Karpas-422 (cell line): Measurements from ENCODE around the gene SNX27. TPM values are rescaled to one million over a fixed set of nuclear protein-coding genes. Genes with fewer than 3 reads are reported as not detected.
"Not testable (repeated sequence)": the region's sequence is repeated elsewhere in the genome, so short reads cannot be mapped to it uniquely, and the experiment has no call there.

Experiments used
- DNase-seq: peaks from one replicate; pipeline ENCODE4 v3.0.0-alpha.2; 2015
- H2AFZ ChIP-seq: fragments of 200-600 bp; sonication (generic); 2 replicates; pipeline ENCODE4 v1.6.1; 2014; ENCODE audit warnings: antibody characterized with exemption, low read length, mixed read lengths
- H3K27ac ChIP-seq: fragments of 200-600 bp; sonication (generic); 2 replicates; pipeline ENCODE4 v1.5.1; 2014; ENCODE audit warnings: mild to moderate bottlenecking, low read length, moderate library complexity
- H3K27me3 ChIP-seq: fragments of 200-600 bp; sonication (generic); 2 replicates; pipeline ENCODE4 v1.6.1; 2014; ENCODE audit warnings: low read length, mixed read lengths
- H3K36me3 ChIP-seq: fragments of 200-600 bp; sonication (generic); 2 replicates; pipeline ENCODE4 v1.6.1; 2014; ENCODE audit warnings: low read length, mixed read lengths; ENCODE audit not compliant: insufficient read depth
- H3K4me1 ChIP-seq: fragments of 200-600 bp; sonication (generic); 2 replicates; pipeline ENCODE4 v1.6.1; 2014; ENCODE audit warnings: mild to moderate bottlenecking, low read length, mixed read lengths
- H3K4me2 ChIP-seq: fragments of 200-600 bp; sonication (generic); 2 replicates; pipeline ENCODE4 v1.6.1; 2014; ENCODE audit warnings: low read length, low read depth, mild to moderate bottlenecking; ENCODE audit not compliant: poor library complexity, severe bottlenecking
- H3K4me3 ChIP-seq: fragments of 200-600 bp; sonication (generic); 2 replicates; pipeline ENCODE4 v1.5.1; 2014; ENCODE audit warnings: mild to moderate bottlenecking, antibody characterized with exemption, low read length, mixed read lengths
- H3K79me2 ChIP-seq: fragments of 200-600 bp; sonication (generic); 2 replicates; pipeline ENCODE4 v1.6.1; 2014; ENCODE audit warnings: mild to moderate bottlenecking, low read length, mixed read lengths
- H3K9ac ChIP-seq: fragments of 200-600 bp; sonication (generic); 2 replicates; pipeline ENCODE4 v1.6.0; 2014; ENCODE audit warnings: low read length
- H3K9me2 ChIP-seq: fragments of 200-600 bp; sonication (generic), shearing (Covaris generic); replicated peaks from 2 replicates; pipeline ENCODE4 v1.6.0; 2014; ENCODE audit warnings: mild to moderate bottlenecking, low read length, moderate library complexity; ENCODE audit not compliant: insufficient read depth
- H3K9me3 ChIP-seq: fragments of 300-700, 200-600 bp; sonication (generic); 2 replicates; pipeline ENCODE4 v1.6.1; 2014; ENCODE audit warnings: low read length, mixed read lengths
- H4K20me1 ChIP-seq: fragments of 200-600 bp; sonication (generic); 2 replicates; pipeline ENCODE4 v1.6.1; 2014; ENCODE audit warnings: mild to moderate bottlenecking, antibody characterized with exemption, low read length, low read depth; ENCODE audit not compliant: insufficient read depth
- total RNA-seq: library from RNA; depleted of rRNA; stranded (reverse); fragments of >200 nt; shearing (Covaris generic); gene quantifications from 2 replicates; pipeline ENCODE4 v1.2.3, GENCODE V29; 2014; ENCODE audit warnings: low replicate concordance

SNX27 gene
- total RNA-seq, 1 experiment from 2014 or later: 40.4 TPM

GRCh38 chr1:151723726-151724370 lies 112.0 kb downstream of the SNX27 start:
- H3K9ac ChIP-seq: no peak overlapping the region
- H3K36me3 ChIP-seq: no peaks in the 10 kb centered on the region
- H2AFZ ChIP-seq: no peak overlapping the region
- H3K9me2 ChIP-seq: no peaks in the 10 kb centered on the region
- no peak for DNase-seq
- H3K9me3 ChIP-seq: no peaks in the 10 kb centered on the region
- no peaks in the 10 kb centered on the region for H4K20me1 ChIP-seq
- H3K27me3 ChIP-seq: no peaks in the 10 kb centered on the region
- H3K4me2 ChIP-seq: no peak overlapping the region
- H3K79me2 ChIP-seq: no peaks in the 10 kb centered on the region
- no peak overlapping the region for H3K27ac ChIP-seq
- H3K4me3 ChIP-seq: no peak overlapping the region
- H3K4me1 ChIP-seq: peaks cover 18% of the 10 kb centered on the region

GRCh38 chr1:151728151-151729054 lies 116.6 kb downstream of the SNX27 start:
- no peaks in the 10 kb centered on the region for H4K20me1 ChIP-seq
- H3K36me3 ChIP-seq: no peaks in the 10 kb centered on the region
- H3K9me3 ChIP-seq: no peaks in the 10 kb centered on the region
- H3K4me3 ChIP-seq: no peak overlapping the region
- H3K4me2 ChIP-seq: no peak overlapping the region
- no peaks in the 10 kb centered on the region for H3K79me2 ChIP-seq
- no peaks in the 10 kb centered on the region for H3K27me3 ChIP-seq
- DNase-seq: no peak
- H3K9ac ChIP-seq: no peak overlapping the region
- H3K4me1 ChIP-seq: no peaks in the 10 kb centered on the region
- H2AFZ ChIP-seq: no peak overlapping the region
- no peaks in the 10 kb centered on the region for H3K9me2 ChIP-seq
- H3K27ac ChIP-seq: no peak overlapping the region

GRCh38 chr1:151729157-151729965 lies 117.5 kb downstream of the SNX27 start:
- no peaks in the 10 kb centered on the region for H3K36me3 ChIP-seq
- no peaks in the 10 kb centered on the region for H3K4me1 ChIP-seq
- H3K27ac ChIP-seq: no peak overlapping the region
- H2AFZ ChIP-seq: no peak overlapping the region
- no peaks in the 10 kb centered on the region for H3K9me2 ChIP-seq
- no peak overlapping the region for H3K4me3 ChIP-seq
- no peak for DNase-seq
- H3K4me2 ChIP-seq: no peak overlapping the region
- H3K9me3 ChIP-seq: no peaks in the 10 kb centered on the region
- H3K27me3 ChIP-seq: no peaks in the 10 kb centered on the region
- no peaks in the 10 kb centered on the region for H3K79me2 ChIP-seq
- no peaks in the 10 kb centered on the region for H4K20me1 ChIP-seq
- H3K9ac ChIP-seq: no peak overlapping the region

GRCh38 chr1:151729966-151730291 lies 118.1 kb downstream of the SNX27 start:
- Histone ChIP-seq H3K9me2 (no peaks in the 10 kb centered on the region), H4K20me1 (no peaks in the 10 kb centered on the region), H3K27ac (no peak overlapping the region), H2AFZ (no peak overlapping the region), H3K4me2 (no peak overlapping the region), H3K4me3 (no peak overlapping the region), H3K9me3 (no peaks in the 10 kb centered on the region), H3K36me3 (no peaks in the 10 kb centered on the region), H3K9ac (no peak overlapping the region), H3K4me1 (no peaks in the 10 kb centered on the region), H3K27me3 (no peaks in the 10 kb centered on the region), H3K79me2 (no peaks in the 10 kb centered on the region)
- no peak for DNase-seq

GRCh38 chr1:151733126-151733525 lies 121.3 kb downstream of the SNX27 start:
- Histone ChIP-seq H3K4me2 (no peak overlapping the region), H3K9me3 (peaks cover 7% of the 10 kb centered on the region), H4K20me1 (no peaks in the 10 kb centered on the region), H3K4me1 (no peaks in the 10 kb centered on the region), H3K27me3 (no peaks in the 10 kb centered on the region), H3K36me3 (no peaks in the 10 kb centered on the region), H3K4me3 (no peak overlapping the region), H3K9ac (no peak overlapping the region), H3K79me2 (no peaks in the 10 kb centered on the region), H3K27ac (no peak overlapping the region), H3K9me2 (no peaks in the 10 kb centered on the region), H2AFZ (no peak overlapping the region)
- no peak for DNase-seq

GRCh38 chr1:151733995-151734394 lies 122.1 kb downstream of the SNX27 start:
- not testable (repeated sequence) for H2AFZ ChIP-seq, H3K9me3 ChIP-seq, H3K9ac ChIP-seq, H3K79me2 ChIP-seq, H3K27ac ChIP-seq, H3K36me3 ChIP-seq, H4K20me1 ChIP-seq, H3K9me2 ChIP-seq, DNase-seq, H3K4me1 ChIP-seq, H3K4me3 ChIP-seq, H3K4me2 ChIP-seq, H3K27me3 ChIP-seq

GRCh38 chr1:151737026-151737425 lies 125.2 kb downstream of the SNX27 start:
- H4K20me1 ChIP-seq: no peaks in the 10 kb centered on the region
- peaks cover 7% of the 10 kb centered on the region for H3K9me3 ChIP-seq
- H3K9me2 ChIP-seq: no peaks in the 10 kb centered on the region
- DNase-seq: no peak
- H3K27me3 ChIP-seq: no peaks in the 10 kb centered on the region
- no peak overlapping the region for H3K27ac ChIP-seq
- H3K79me2 ChIP-seq: no peaks in the 10 kb centered on the region
- H3K9ac ChIP-seq: no peak overlapping the region
- no peak overlapping the region for H2AFZ ChIP-seq
- no peak overlapping the region for H3K4me2 ChIP-seq
- no peaks in the 10 kb centered on the region for H3K36me3 ChIP-seq
- H3K4me3 ChIP-seq: no peak overlapping the region
- no peaks in the 10 kb centered on the region for H3K4me1 ChIP-seq

GRCh38 chr1:151737479-151737878 lies 125.6 kb downstream of the SNX27 start:
- DNase-seq: no peak
- Histone ChIP-seq H3K79me2 (no peaks in the 10 kb centered on the region), H3K36me3 (no peaks in the 10 kb centered on the region), H3K27me3 (no peaks in the 10 kb centered on the region), H3K9me2 (no peaks in the 10 kb centered on the region), H3K27ac (no peak overlapping the region), H3K4me2 (no peak overlapping the region), H4K20me1 (no peaks in the 10 kb centered on the region), H3K9ac (no peak overlapping the region), H3K4me3 (no peak overlapping the region), H3K9me3 (peaks cover 7% of the 10 kb centered on the region), H3K4me1 (no peaks in the 10 kb centered on the region), H2AFZ (no peak overlapping the region)
